Colonic mucosa (tissue), 4 donors: ENCODE data around the gene TEAD3. TPM values are rescaled to one million over a fixed set of nuclear protein-coding genes. Genes with fewer than 3 reads are reported as not detected.

Experiments
- DNase-seq: peaks from one replicate; pipeline ENCODE4 v3.0.0-alpha.2; 2020
- H3K27ac ChIP-seq: fragments of 200-600 bp; one replicate; pipeline ENCODE4 v1.8.0; 2021
- H3K27me3 ChIP-seq: fragments of 200-600 bp; one replicate; pipeline ENCODE4 v1.8.0; 2021
- H3K36me3 ChIP-seq: fragments of 200-600 bp; one replicate; pipeline ENCODE4 v1.8.0; 2021
- H3K4me1 ChIP-seq: fragments of 200-600 bp; one replicate; pipeline ENCODE4 v1.8.0; 2021; ENCODE audit warnings: mild to moderate bottlenecking
- H3K4me3 ChIP-seq: fragments of 200-600 bp; one replicate; pipeline ENCODE4 v1.8.0; 2021
- H3K9ac ChIP-seq, 2 donors: one replicate each; pipeline ENCODE4 v1.7.0; 2013; ENCODE audit warnings: control low read depth in 2 of 2, low read depth in 2 of 2, low read length in 2 of 2
- H3K9me3 ChIP-seq: fragments of 200-600 bp; one replicate; pipeline ENCODE4 v1.8.0; 2021
- CTCF ChIP-seq: fragments of 200-600 bp; IDR thresholded peaks from one replicate; pipeline ENCODE4 v1.8.0; 2022; ENCODE audit warnings: antibody characterized with exemption, mild to moderate bottlenecking
- intact Hi-C: fragments of 100-400 bp; cut with DNase I; formaldehyde crosslinking; loops from one replicate; pipeline ENCODE4 v1.14.1; 2022
- total RNA-seq, 2 donors: library from RNA; stranded (reverse); fragmentation: NEBNext Ultra II Directional in 1 of 2; extraction: Animal tissue kit (Norgen Biotek cat#: 25700) in 1 of 2; gene quantifications; one replicate each; pipeline ENCODE4 v1.2.1, GENCODE V29; 2021
- donor health status: healthy.
- donor health status: DM: no; HTN: no; CAD: no.
- donor health status: DM: no; HTN: no; CAD: no.

The TEAD3 gene
- total RNA-seq, 2 donors from 2014 or later, result 24.5 to 38.4 TPM

- H3K9ac ChIP-seq, result no peak overlapping the region
- no peaks in the 10 kb centered on the region for H3K4me1 ChIP-seq
- H3K9me3 ChIP-seq, result no peaks in the 10 kb centered on the region
- H3K36me3 ChIP-seq, result no peaks in the 10 kb centered on the region
- H3K27me3 ChIP-seq, result no peaks in the 10 kb centered on the region
- H3K27ac ChIP-seq, result no peak overlapping the region
- intact Hi-C loops, result no loop called here
- TF ChIP-seq CTCF, result no peak
- no peak for DNase-seq
- no peak overlapping the region for H3K4me3 ChIP-seq
Observed at GRCh38 chr6:35477028-35477427, 19.9 kb downstream of the TEAD3 start.

GRCh38 chr6:35476004-35476403, 20.9 kb downstream of the TEAD3 start:
- no peak overlapping the region for H3K27ac ChIP-seq
- intact Hi-C loops, result no loop called here
- no peaks in the 10 kb centered on the region for H3K4me1 ChIP-seq
- no peaks in the 10 kb centered on the region for H3K9me3 ChIP-seq
- no peak overlapping the region for H3K4me3 ChIP-seq
- no peaks in the 10 kb centered on the region for H3K27me3 ChIP-seq
- no peak for TF ChIP-seq CTCF
- H3K36me3 ChIP-seq, result no peaks in the 10 kb centered on the region
- no peak for DNase-seq
- H3K9ac ChIP-seq, result no peak overlapping the region

- H3K9me3 ChIP-seq, result no peaks in the 10 kb centered on the region
- no peaks in the 10 kb centered on the region for H3K27me3 ChIP-seq
- no peak for TF ChIP-seq CTCF
- DNase-seq, result no peak
- H3K9ac ChIP-seq, result no peak overlapping the region
- H3K4me1 ChIP-seq, result no peaks in the 10 kb centered on the region
- no peak overlapping the region for H3K27ac ChIP-seq
- no peak overlapping the region for H3K4me3 ChIP-seq
- no peaks in the 10 kb centered on the region for H3K36me3 ChIP-seq
- intact Hi-C loops, result no loop called here
Observed at GRCh38 chr6:35475573-35475972, 21.3 kb downstream of the TEAD3 start.

- no peaks in the 10 kb centered on the region for H3K36me3 ChIP-seq
- H3K9me3 ChIP-seq, result no peaks in the 10 kb centered on the region
- TF ChIP-seq CTCF, result no peak
- intact Hi-C loops, result no loop called here
- H3K4me3 ChIP-seq, result no peak overlapping the region
- H3K4me1 ChIP-seq, result no peaks in the 10 kb centered on the region
- H3K27ac ChIP-seq, result no peak overlapping the region
- H3K27me3 ChIP-seq, result no peaks in the 10 kb centered on the region
- H3K9ac ChIP-seq, result no peak overlapping the region
- DNase-seq, result no peak
Observed at GRCh38 chr6:35474942-35475570, 21.8 kb downstream of the TEAD3 start.

DNA sequence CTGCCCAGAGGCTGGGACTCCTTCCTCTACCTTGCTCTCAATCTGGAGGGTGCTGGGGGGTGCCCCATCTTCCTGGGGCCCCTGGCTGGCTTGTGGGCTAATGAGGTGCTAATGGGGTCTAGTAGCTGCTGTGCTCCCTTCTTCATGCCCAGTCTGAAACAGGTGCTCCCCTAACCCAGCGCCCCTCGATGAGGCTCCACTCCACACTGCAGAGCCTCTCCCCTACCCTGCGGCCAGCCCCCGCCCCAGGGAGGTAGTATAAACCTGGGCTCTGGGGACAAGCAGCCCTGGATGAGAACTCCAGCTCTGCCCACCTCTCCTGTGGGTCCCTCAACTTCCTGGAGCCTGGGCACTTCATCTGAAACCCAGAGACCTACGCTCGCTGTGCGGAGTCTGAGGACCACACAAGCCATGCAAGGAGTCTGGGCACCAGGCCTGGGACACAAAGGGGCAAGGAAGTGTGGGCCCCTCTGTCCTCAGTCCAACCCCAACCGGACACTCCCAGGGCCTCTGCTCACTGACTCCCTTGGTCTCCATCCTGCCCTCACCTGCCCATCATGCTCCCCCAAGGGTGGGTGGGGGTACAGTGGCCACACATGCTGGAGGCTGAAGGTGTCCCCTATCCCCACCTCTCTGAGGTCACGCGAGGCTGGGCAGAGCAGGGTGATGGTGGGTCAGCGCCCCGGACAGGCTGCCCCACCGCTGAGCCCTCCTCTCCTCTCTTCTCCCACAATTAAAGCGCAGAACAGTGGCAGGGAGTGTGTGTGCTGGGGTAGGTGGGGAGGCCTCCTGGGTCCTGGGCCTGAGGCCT, 22.5 kb downstream of the TEAD3 start:
- Histone ChIP-seq H3K36me3 (no peaks in the 10 kb centered on the region), H3K27me3 (no peaks in the 10 kb centered on the region), H3K4me1 (no peaks in the 10 kb centered on the region), H3K9me3 (no peaks in the 10 kb centered on the region), H3K4me3 (no peak overlapping the region), H3K9ac (no peak overlapping the region), H3K27ac (no peak overlapping the region)
- no peak for DNase-seq
- intact Hi-C loops, result no loop called here
- TF ChIP-seq CTCF, result no peak
